CD14-positive monocyte (primary cell): ENCODE data around the gene MACROD2. TPM values are rescaled to one million over a fixed set of nuclear protein-coding genes. Genes with fewer than 3 reads are reported as not detected.
"Not testable (repeated sequence)": the region's sequence is repeated elsewhere in the genome, so short reads cannot be mapped to it uniquely, and the experiment has no call there.

Experiments used
- DNase-seq, 3 donors: peaks; one replicate each; pipeline ENCODE4 v3.0.0-alpha.2; 2011 to 2022
- H2AFZ ChIP-seq: 2 replicates; pipeline ENCODE4 v1.6.0; 2012; ENCODE audit warnings: mild to moderate bottlenecking, low read depth, low read length, inconsistent platforms; ENCODE audit not compliant: insufficient read depth, poor library complexity, severe bottlenecking
- H3K27ac ChIP-seq, 2 donors: 1 replicate in 1 of 2; 2 replicates in 1 of 2; pipeline ENCODE4 v1.5.1; 2012 to 2013; ENCODE audit warnings: low read length in 2 of 2, control low read depth in 1 of 2, inconsistent platforms in 1 of 2, low read depth in 1 of 2, mild to moderate bottlenecking in 1 of 2
- H3K27me3 ChIP-seq, 2 donors: one replicate each; pipeline versions ENCODE4 v1.6.0 to v1.6.1; 2011 to 2013; ENCODE audit warnings: low read length in 2 of 2; ENCODE audit not compliant: control insufficient read depth in 2 of 2, insufficient read depth in 2 of 2
- H3K36me3 ChIP-seq, 2 donors: replicated peaks in 1 of 2; 1 replicate in 1 of 2; 2 replicates in 1 of 2; pipeline versions ENCODE4 v1.5.1 to v1.6.1; 2012 to 2013; ENCODE audit warnings: low read length in 2 of 2, control low read depth in 1 of 2, inconsistent platforms in 1 of 2, mild to moderate bottlenecking in 1 of 2; ENCODE audit not compliant: insufficient read depth in 2 of 2, control insufficient read depth in 1 of 2
- H3K4me1 ChIP-seq, 2 donors: 1 replicate in 1 of 2; 2 replicates in 1 of 2; pipeline versions ENCODE4 v1.5.1 to v1.6.1; 2012 to 2013; ENCODE audit warnings: low read length in 2 of 2, control low read depth in 1 of 2, inconsistent platforms in 1 of 2, mild to moderate bottlenecking in 1 of 2, moderate library complexity in 1 of 2; ENCODE audit not compliant: insufficient read depth in 2 of 2, control insufficient read depth in 1 of 2
- H3K4me2 ChIP-seq: replicated peaks from 2 replicates; pipeline ENCODE3; 2012; ENCODE audit warnings: low read length, moderate library complexity, mild to moderate bottlenecking; ENCODE audit not compliant: poor library complexity, severe bottlenecking; ENCODE audit errors: extremely low read depth
- H3K4me3 ChIP-seq, 3 experiments: fragments of 200-600 bp in 1 of 3; sonication (generic) in 1 of 3; replicated peaks in 1 of 3; 1 replicate in 2 of 3; 2 replicates in 1 of 3; pipeline ENCODE4 v1.5.1; 2011 to 2013; ENCODE audit warnings: low read length in 3 of 3, mild to moderate bottlenecking in 3 of 3, control low read depth in 2 of 3, low read depth in 2 of 3, inconsistent platforms in 1 of 3, moderate library complexity in 1 of 3
- H3K79me2 ChIP-seq: 2 replicates; pipeline ENCODE4 v1.6.0; 2012; ENCODE audit warnings: mild to moderate bottlenecking, control low read depth, inconsistent platforms, low read length, moderate library complexity; ENCODE audit not compliant: insufficient read depth
- H3K9ac ChIP-seq: 2 replicates; pipeline ENCODE4 v1.6.0; 2017; ENCODE audit warnings: low read length, mild to moderate bottlenecking; ENCODE audit not compliant: insufficient read depth, poor library complexity, severe bottlenecking
- H3K9me3 ChIP-seq, 2 donors: replicated peaks in 1 of 2; 1 replicate in 1 of 2; 2 replicates in 1 of 2; pipeline versions ENCODE4 v1.5.1 to v1.6.1; 2012 to 2013; ENCODE audit warnings: low read length in 2 of 2, control low read depth in 1 of 2; ENCODE audit not compliant: control insufficient read depth in 1 of 2, insufficient read depth in 1 of 2
- H4K20me1 ChIP-seq: 2 replicates; pipeline ENCODE4 v1.6.0; 2012; ENCODE audit warnings: mild to moderate bottlenecking, low read length, control low read depth, moderate library complexity; ENCODE audit not compliant: insufficient read depth
- H3K27ac Mint-ChIP-seq, 7 donors: one replicate each; pipeline ENCODE4 v1.8.0; 2020; ENCODE audit warnings: mild to moderate bottlenecking in 7 of 7, mixed read lengths in 7 of 7, moderate library complexity in 6 of 7, inconsistent platforms in 2 of 7
- H3K27me3 Mint-ChIP-seq, 3 donors: one replicate each; pipeline ENCODE4 v1.8.0; 2021 to 2022; ENCODE audit warnings: low read depth in 3 of 3, mild to moderate bottlenecking in 3 of 3, mixed read lengths in 3 of 3, moderate library complexity in 3 of 3, inconsistent platforms in 1 of 3
- H3K36me3 Mint-ChIP-seq, 2 donors: one replicate each; pipeline ENCODE4 v1.8.0; 2020; ENCODE audit warnings: mixed read lengths in 2 of 2, inconsistent platforms in 1 of 2, mild to moderate bottlenecking in 1 of 2
- H3K4me1 Mint-ChIP-seq: one replicate; pipeline ENCODE4 v1.8.0; 2020; ENCODE audit warnings: mild to moderate bottlenecking, mixed read lengths
- H3K4me3 Mint-ChIP-seq, 2 donors: one replicate each; pipeline ENCODE4 v1.8.0; 2020; ENCODE audit warnings: mild to moderate bottlenecking in 2 of 2, mixed read lengths in 2 of 2, moderate library complexity in 1 of 2
- H3K9me3 Mint-ChIP-seq, 7 donors: one replicate each; pipeline ENCODE4 v1.8.0; 2020 to 2022; ENCODE audit warnings: mixed read lengths in 7 of 7, mild to moderate bottlenecking in 6 of 7, moderate library complexity in 6 of 7, inconsistent platforms in 2 of 7
- CTCF ChIP-seq: fragments of 200-600 bp; IDR thresholded peaks from one replicate; pipeline ENCODE4 v1.8.0; 2022; ENCODE audit warnings: antibody characterized with exemption, mild to moderate bottlenecking
- WGBS: methylation state at CpG from one replicate; pipeline ENCODE4 v1.1.5; 2013; ENCODE audit warnings: missing lambda C conversion rate; ENCODE audit not compliant: insufficient coverage; 5-methylcytosine and 5-hydroxymethylcytosine counted together
- intact Hi-C, 2 donors: fragments of 100-400 bp; cut with micrococcal nuclease; formaldehyde crosslinking; loops; one replicate each; pipeline versions ENCODE4 v1.15.0 to v1.15.1; 2023
- polyA plus RNA-seq, 3 donors: library from polyadenylated mRNA; depleted of rRNA in 1 of 3; unstranded in 2 of 3; stranded (reverse) in 1 of 3; fragments of 300-500 nt in 2 of 3; fragments of >200 nt in 1 of 3; fragmentation: Illumina TruSeq in 2 of 3; gene quantifications; 1 replicate in 2 of 3; 2 replicates in 1 of 3; pipeline ENCODE4 v1.2.3, GENCODE V29; 2012 to 2021

The MACROD2 gene
- polyA plus RNA-seq, 3 donors: 0.23 TPM; not detected in 2

- peaks cover 0 to 12% (median 6%) of the 10 kb centered on the region in 7 donors for H3K9me3 Mint-ChIP-seq
- H3K4me1 Mint-ChIP-seq: no peaks in the 10 kb centered on the region
- Histone ChIP-seq H3K4me3 (no peak overlapping the region), H3K36me3 (no peaks in the 10 kb centered on the region), H3K9ac (no peak overlapping the region), H3K4me2 (no peak overlapping the region), H3K27ac (no peak overlapping the region), H3K4me1 (no peaks in the 10 kb centered on the region), H3K79me2 (no peaks in the 10 kb centered on the region), H3K9me3 (no peaks in the 10 kb centered on the region), H2AFZ (no peak overlapping the region), H3K27me3 (no peaks in the 10 kb centered on the region), H4K20me1 (no peaks in the 10 kb centered on the region)
- TF ChIP-seq CTCF: no peak
- no peak overlapping the region for H3K4me3 Mint-ChIP-seq
- no peak for DNase-seq
- no peak overlapping the region for H3K27ac Mint-ChIP-seq
- no peaks in the 10 kb centered on the region for H3K36me3 Mint-ChIP-seq
- no CpG with 5 or more reads among the region's 1 CpG for WGBS
- no peaks in the 10 kb centered on the region for H3K27me3 Mint-ChIP-seq
- intact Hi-C loops: no loop called here
Observed at GRCh38 chr20:14454296-14454695, 459.0 kb downstream of the MACROD2 start.

GRCh38 chr20:14467104-14467827, 471.9 kb downstream of the MACROD2 start:
- WGBS: 96% methylated on average over 10 of the region's 17 CpGs
- H3K27me3 Mint-ChIP-seq, intact Hi-C loops, H2AFZ ChIP-seq, H3K27ac Mint-ChIP-seq, H3K27ac ChIP-seq, H3K4me3 Mint-ChIP-seq, H3K79me2 ChIP-seq, H3K4me3 ChIP-seq, H3K36me3 ChIP-seq, DNase-seq, H3K27me3 ChIP-seq, H3K4me1 ChIP-seq, H3K36me3 Mint-ChIP-seq, H3K4me1 Mint-ChIP-seq, H3K4me2 ChIP-seq, H4K20me1 ChIP-seq, H3K9ac ChIP-seq: not testable (repeated sequence)
- peaks cover 15 to 26% (median 23%) of the 10 kb centered on the region in 7 donors for H3K9me3 Mint-ChIP-seq
- H3K9me3 ChIP-seq: peaks cover 14 to 24% of the 10 kb centered on the region in 2 donors
